HCT116 (cell line): Measurements from ENCODE around the gene PEX11B. TPM values are rescaled to one million over a fixed set of nuclear protein-coding genes. Genes with fewer than 3 reads are reported as not detected.
A peak's percentile ranks its signal among the peaks of the same experiment; 100 is the strongest.

Source experiments
- ATAC-seq: fragments of 200-7000 bp; cut with Tn5 transposase; 2 replicates; pipeline ENCODE4 v1.9.1; 2020; ENCODE audit warnings: mild to moderate bottlenecking, moderate library complexity
- BruUV-seq: library from RNA; stranded (reverse); fragments of 400-500 nt; replicated peaks from 2 replicates; lab custom pipeline; 2021; lab: Mats Ljungman, UMichigan
- CTCF ChIA-PET: fragments of 300-600 bp; sonication (Branson Sonifier 250); formaldehyde crosslinking; loops from one replicate; lab custom pipeline; 2021; ENCODE audit warnings: antibody characterized with exemption; lab: Charles Lee
- POLR2A ChIA-PET: fragments of 300-600, 350-600 bp; sonication (Branson Sonifier 250); formaldehyde crosslinking; loops from one replicate; lab custom pipeline; 2021; ENCODE audit warnings: antibody characterized with exemption; lab: Charles Lee
- RAD21 ChIA-PET, 2 experiments: fragments of 300-600 bp; sonication (Branson Sonifier 250); formaldehyde crosslinking; loops; one replicate each; lab custom pipeline; 2023; ENCODE audit warnings: low total read pairs in 2 of 2; ENCODE audit not compliant: uncharacterized antibody in 2 of 2, unreplicated experiment in 2 of 2, low non-redundant PET in 1 of 2; lab: Charles Lee
- DNase-seq: peaks from one replicate; pipeline ENCODE4 v3.0.0-alpha.2; 2010; ENCODE audit warnings: low read depth, low spot score
- H2AFZ ChIP-seq: fragments of 200-600 bp; shearing (Covaris generic), sonication (generic); 2 replicates; pipeline ENCODE4 v1.6.1; 2017; ENCODE audit warnings: low read depth, mixed run types, mixed read lengths, antibody characterized with exemption, low read length; ENCODE audit not compliant: poor library complexity, severe bottlenecking
- H3K27ac ChIP-seq: 2 replicates; pipeline ENCODE4 v1.5.1; 2012; ENCODE audit warnings: low read depth, low read length
- H3K27me3 ChIP-seq: fragments of 200-600 bp; sonication (generic); 2 replicates; pipeline ENCODE4 v1.6.1; 2016; ENCODE audit warnings: mixed run types, low read length, mixed read lengths; ENCODE audit not compliant: insufficient read depth
- H3K36me3 ChIP-seq, 2 experiments: fragments of 200-500 bp in 1 of 2; fragments of 200-600 bp in 1 of 2; sonication (Bioruptor generic) in 1 of 2; sonication (generic) in 1 of 2; 2 replicates each; pipeline versions ENCODE4 v1.5.1 to v1.6.1; 2014 to 2016; ENCODE audit warnings: low read length in 2 of 2, inconsistent platforms in 1 of 2, mixed read lengths in 1 of 2, mixed run types in 1 of 2; ENCODE audit not compliant: insufficient read depth in 2 of 2, control insufficient read depth in 1 of 2
- H3K4me1 ChIP-seq, 2 experiments: fragments of 200-600 bp in 1 of 2; sonication (generic) in 1 of 2; 2 replicates each; pipeline versions ENCODE4 v1.5.1 to v1.6.1; 2012 to 2017; ENCODE audit warnings: low read length in 2 of 2, inconsistent platforms in 1 of 2, mild to moderate bottlenecking in 1 of 2, mixed read lengths in 1 of 2, mixed run types in 1 of 2, moderate library complexity in 1 of 2; ENCODE audit not compliant: insufficient read depth in 2 of 2, control insufficient read depth in 1 of 2
- H3K4me2 ChIP-seq: fragments of 200-600 bp; sonication (generic); 2 replicates; pipeline ENCODE4 v1.6.1; 2017; ENCODE audit warnings: mixed run types, low read length, mixed read lengths
- H3K4me3 ChIP-seq, 2 experiments: fragments of 200-600 bp in 1 of 2; sonication (generic) in 1 of 2; replicated peaks in 1 of 2; 2 replicates each; pipeline ENCODE4 v1.5.1; 2011 to 2016; ENCODE audit warnings: low read length in 2 of 2, control low read depth in 1 of 2, low read depth in 1 of 2, mild to moderate bottlenecking in 1 of 2, mixed read lengths in 1 of 2, mixed run types in 1 of 2
- H3K79me2 ChIP-seq: fragments of 200-600 bp; sonication (generic); 2 replicates; pipeline ENCODE4 v1.6.1; 2017; ENCODE audit warnings: mild to moderate bottlenecking, mixed run types, low read length, moderate library complexity, mixed read lengths; ENCODE audit not compliant: insufficient read depth
- H3K9ac ChIP-seq: fragments of 200-600 bp; sonication (generic); 2 replicates; pipeline ENCODE4 v1.6.1; 2016; ENCODE audit warnings: low read length, mixed read lengths
- H3K9me2 ChIP-seq: fragments of 200-600 bp; sonication (generic), shearing (Covaris generic); 2 replicates; pipeline ENCODE4 v1.6.1; 2017; ENCODE audit warnings: mixed run types, mild to moderate bottlenecking, moderate library complexity; ENCODE audit not compliant: insufficient read depth
- H3K9me3 ChIP-seq, 2 experiments: fragments of 200-500 bp in 1 of 2; fragments of 200-600 bp in 1 of 2; sonication (Bioruptor generic) in 1 of 2; sonication (generic) in 1 of 2; 2 replicates each; pipeline ENCODE4 v1.6.1; 2014 to 2017; ENCODE audit warnings: low read length in 2 of 2, mixed read lengths in 2 of 2, inconsistent platforms in 1 of 2, low read depth in 1 of 2, mild to moderate bottlenecking in 1 of 2, mixed run types in 1 of 2, moderate library complexity in 1 of 2; ENCODE audit not compliant: control insufficient read depth in 1 of 2, insufficient read depth in 1 of 2
- H4K20me1 ChIP-seq: fragments of 200-600 bp; sonication (generic), shearing (Covaris generic); 2 replicates; pipeline ENCODE4 v1.6.1; 2017; ENCODE audit warnings: mixed run types, mild to moderate bottlenecking, moderate library complexity; ENCODE audit not compliant: insufficient read depth
- CBX3 ChIP-seq: IDR thresholded peaks from 2 replicates; pipeline ENCODE4 v1.6.1; 2012; ENCODE audit warnings: low read depth
- EGR1 ChIP-seq: IDR thresholded peaks from 2 replicates; pipeline ENCODE4 v1.6.1; 2012; ENCODE audit warnings: low read depth
- ELF1 ChIP-seq: IDR thresholded peaks from 2 replicates; pipeline ENCODE4 v1.6.1; 2012; ENCODE audit warnings: low read depth, borderline replicate concordance
- EZH2 ChIP-seq: fragments of 200-600 bp; sonication (generic); IDR thresholded peaks from 2 replicates; pipeline ENCODE4 v1.6.1; 2017; ENCODE audit warnings: antibody characterized with exemption, mixed run types
- EZH2phosphoT487 ChIP-seq: fragments of 200-600 bp; IDR thresholded peaks from 2 replicates; pipeline ENCODE4 v1.6.1; 2018; ENCODE audit warnings: antibody characterized with exemption, borderline replicate concordance
- POLR2A ChIP-seq: IDR thresholded peaks from 2 replicates; pipeline ENCODE4 v1.7.0; 2011; ENCODE audit warnings: borderline replicate concordance; ENCODE audit not compliant: insufficient read depth, insufficient read length; ENCODE audit errors: extremely low read depth
- POLR2AphosphoS5 ChIP-seq: IDR thresholded peaks from 2 replicates; pipeline ENCODE4 v1.6.1; 2011; ENCODE audit warnings: mild to moderate bottlenecking, low read depth, low read length, moderate library complexity
- REST ChIP-seq: IDR thresholded peaks from 2 replicates; pipeline ENCODE4 v1.6.1; 2012; ENCODE audit warnings: low read depth
- SP1 ChIP-seq: IDR thresholded peaks from 2 replicates; pipeline ENCODE4 v1.6.1; 2012; ENCODE audit warnings: low read depth
- SRF ChIP-seq: IDR thresholded peaks from 2 replicates; pipeline ENCODE4 v1.6.1; 2012; ENCODE audit warnings: low read depth
- TCF7L2 ChIP-seq: IDR thresholded peaks from 2 replicates; pipeline ENCODE4 v1.7.0; 2011; ENCODE audit warnings: borderline replicate concordance, inconsistent platforms; ENCODE audit not compliant: insufficient read depth, insufficient read length; ENCODE audit errors: extremely low read depth
- YY1 ChIP-seq: IDR thresholded peaks from 2 replicates; pipeline ENCODE4 v1.6.1; 2011; ENCODE audit warnings: low read length, low read depth, moderate library complexity, mild to moderate bottlenecking; ENCODE audit not compliant: insufficient replicate concordance; ENCODE audit errors: extremely low read depth
- ZBTB33 ChIP-seq: IDR thresholded peaks from 2 replicates; pipeline ENCODE4 v1.6.1; 2011; ENCODE audit warnings: mild to moderate bottlenecking, low read length, moderate library complexity; ENCODE audit not compliant: insufficient replicate concordance; ENCODE audit errors: extremely low read depth
- ZFX ChIP-seq: fragments of 450-650 bp; IDR thresholded peaks from 2 replicates; pipeline ENCODE4 v1.6.1; 2017
- ZNF274 ChIP-seq: fragments of 200-500 bp; sonication (Bioruptor generic); IDR thresholded peaks from 2 replicates; pipeline ENCODE4 v1.6.1; 2014; ENCODE audit warnings: mild to moderate bottlenecking, low read depth, low read length, inconsistent platforms
- intact Hi-C: fragments of 100-400 bp; cut with micrococcal nuclease; formaldehyde crosslinking; loops from 2 replicates; pipeline ENCODE4 v1.10.0; 2022
- total RNA-seq: library from RNA; stranded (reverse); gene quantifications from one replicate; pipeline ENCODE4 v1.2.1, GENCODE V29; 2021; ENCODE audit not compliant: unreplicated experiment

Gene PEX11B
- total RNA-seq, 1 experiment from 2014 or later, result 20.9 TPM

- H3K27ac ChIP-seq, result no peak overlapping the region
- H2AFZ ChIP-seq, result peak overlapping the region; percentile 84
- no peak overlapping the region for H3K9ac ChIP-seq
- no TSS peak for BruUV-seq
- H3K79me2 ChIP-seq, result no peaks in the 10 kb centered on the region
- RAD21 ChIA-PET, result no interaction called here
- peak overlapping the region in 1 of 2 experiments; percentile 46; a peak in 1 of 4 replicates for H3K4me3 ChIP-seq
- H3K4me2 ChIP-seq, result peak overlapping the region; percentile 72
- no peaks in the 10 kb centered on the region for H4K20me1 ChIP-seq
- ATAC-seq, result peak; percentile 8; the same call in 1 of the 2 replicates
- H3K4me1 ChIP-seq, result peaks cover 12 to 28% of the 10 kb centered on the region in 2 experiments
- intact Hi-C loops, result no loop called here
- no peaks in the 10 kb centered on the region for H3K9me2 ChIP-seq
- no peak for TF ChIP-seq YY1
- TF ChIP-seq EGR1, result no peak
- TF ChIP-seq EZH2phosphoT487, result no peak
- no peak for TF ChIP-seq EZH2
- TF ChIP-seq CBX3, result no peak
- no peak for TF ChIP-seq ZFX
- TF ChIP-seq POLR2AphosphoS5, result no peak
- TF ChIP-seq ZNF274, result no peak
- no peak for TF ChIP-seq SRF
- no peak for TF ChIP-seq SP1
- TF ChIP-seq POLR2A, result no peak
- TF ChIP-seq ELF1, result no peak
- no peak for TF ChIP-seq TCF7L2
- no peak for TF ChIP-seq REST
- TF ChIP-seq ZBTB33, result no peak
- H3K27me3 ChIP-seq, result peaks cover 7% of the 10 kb centered on the region; the same call in 1 of the 2 replicates
- CTCF ChIA-PET, result no interaction called here
- DNase-seq, result no peak
- no peaks in the 10 kb centered on the region for H3K9me3 ChIP-seq
- H3K36me3 ChIP-seq, result no peaks in the 10 kb centered on the region
- POLR2A ChIA-PET, result interaction anchor here (1.4 kb wide), 1 partner anchor 41 kb away, joined by 3 read pairs; the partner anchor contains the start of gene RBM8A
Measured at GRCh38 chr1:145886390-145886789, 32.1 kb downstream of the PEX11B start.
